Fibroblast of the aortic adventitia (primary cell): ENCODE data around the gene CEP170B. TPM values are rescaled to one million over a fixed set of nuclear protein-coding genes. Genes with fewer than 3 reads are reported as not detected.
"Not testable (repeated sequence)": the region's sequence is repeated elsewhere in the genome, so short reads cannot be mapped to it uniquely, and the experiment has no call there.

ENCODE experiments used
- DNase-seq: peaks from one replicate; pipeline ENCODE4 v3.0.0-alpha.2; 2010; ENCODE audit warnings: low read depth
- H3K4me3 ChIP-seq: 2 replicates; pipeline ENCODE4 v1.5.1; 2011; ENCODE audit warnings: low read depth, mild to moderate bottlenecking, control low read depth, low read length, moderate library complexity
- total RNA-seq: library from RNA; depleted of rRNA; stranded (reverse); fragments of >200 nt; gene quantifications from 2 replicates; pipeline ENCODE4 v1.2.3, GENCODE V29; 2012; ENCODE audit warnings: low replicate concordance
- TF ChIP-seq, protein P1 (sequence below): IDR thresholded peaks from 2 replicates; pipeline ENCODE4 v1.5.1; 2011; ENCODE audit warnings: mild to moderate bottlenecking, low read length, control low read depth, inconsistent platforms; ENCODE audit not compliant: insufficient read depth

Gene CEP170B
- total RNA-seq, 1 donor = 18.2 TPM

DNA sequence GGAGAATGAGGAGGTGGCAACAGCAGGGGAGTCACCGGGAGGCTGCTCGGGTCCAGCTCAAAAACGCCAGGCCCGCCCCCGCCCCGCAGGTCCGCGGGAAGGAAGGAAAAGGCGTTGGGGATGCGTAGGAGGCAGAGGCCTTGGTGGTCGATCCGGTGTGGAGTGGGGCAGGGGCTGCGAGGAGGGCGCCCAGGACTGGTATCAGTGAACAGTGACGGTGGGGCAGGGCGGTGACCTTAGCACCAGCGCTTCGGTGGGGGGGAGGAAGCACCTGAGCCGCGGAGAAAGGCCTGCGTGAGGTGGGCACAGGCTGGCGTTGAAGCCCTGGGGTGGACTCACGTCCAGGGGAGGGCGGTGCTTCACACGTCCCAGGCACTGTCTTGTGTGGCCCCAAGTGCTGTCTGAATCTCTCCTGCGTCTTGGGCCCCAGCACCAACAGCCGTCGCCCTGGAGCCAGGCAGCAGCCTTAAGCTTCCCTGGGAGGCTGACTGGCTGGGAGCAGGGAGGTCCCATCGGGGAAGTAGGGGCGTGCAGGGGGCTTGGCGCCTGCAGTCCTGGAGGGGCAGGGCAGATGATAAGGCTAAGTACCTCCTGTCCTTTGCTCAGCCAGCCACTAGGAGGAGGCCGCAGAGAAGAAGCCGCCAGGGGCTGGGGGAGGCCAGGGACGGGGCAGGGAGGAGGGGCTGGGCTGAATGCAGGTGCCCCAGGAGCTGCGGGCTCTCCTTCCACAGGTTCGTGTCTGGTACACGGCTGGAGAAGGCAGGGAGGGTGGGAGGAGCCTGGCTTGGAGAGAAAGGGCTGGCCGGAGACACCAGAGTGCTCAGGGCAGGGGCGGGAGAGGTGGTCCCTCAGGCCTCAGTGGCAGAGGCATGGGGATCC lies 37.7 kb upstream of the CEP170B start:
- DNase-seq = peak; percentile 24
- TF ChIP-seq, protein P1, sequence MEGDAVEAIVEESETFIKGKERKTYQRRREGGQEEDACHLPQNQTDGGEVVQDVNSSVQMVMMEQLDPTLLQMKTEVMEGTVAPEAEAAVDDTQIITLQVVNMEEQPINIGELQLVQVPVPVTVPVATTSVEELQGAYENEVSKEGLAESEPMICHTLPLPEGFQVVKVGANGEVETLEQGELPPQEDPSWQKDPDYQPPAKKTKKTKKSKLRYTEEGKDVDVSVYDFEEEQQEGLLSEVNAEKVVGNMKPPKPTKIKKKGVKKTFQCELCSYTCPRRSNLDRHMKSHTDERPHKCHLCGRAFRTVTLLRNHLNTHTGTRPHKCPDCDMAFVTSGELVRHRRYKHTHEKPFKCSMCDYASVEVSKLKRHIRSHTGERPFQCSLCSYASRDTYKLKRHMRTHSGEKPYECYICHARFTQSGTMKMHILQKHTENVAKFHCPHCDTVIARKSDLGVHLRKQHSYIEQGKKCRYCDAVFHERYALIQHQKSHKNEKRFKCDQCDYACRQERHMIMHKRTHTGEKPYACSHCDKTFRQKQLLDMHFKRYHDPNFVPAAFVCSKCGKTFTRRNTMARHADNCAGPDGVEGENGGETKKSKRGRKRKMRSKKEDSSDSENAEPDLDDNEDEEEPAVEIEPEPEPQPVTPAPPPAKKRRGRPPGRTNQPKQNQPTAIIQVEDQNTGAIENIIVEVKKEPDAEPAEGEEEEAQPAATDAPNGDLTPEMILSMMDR = peak; percentile 62
- peak overlapping the region; percentile 68 for H3K4me3 ChIP-seq

DNA sequence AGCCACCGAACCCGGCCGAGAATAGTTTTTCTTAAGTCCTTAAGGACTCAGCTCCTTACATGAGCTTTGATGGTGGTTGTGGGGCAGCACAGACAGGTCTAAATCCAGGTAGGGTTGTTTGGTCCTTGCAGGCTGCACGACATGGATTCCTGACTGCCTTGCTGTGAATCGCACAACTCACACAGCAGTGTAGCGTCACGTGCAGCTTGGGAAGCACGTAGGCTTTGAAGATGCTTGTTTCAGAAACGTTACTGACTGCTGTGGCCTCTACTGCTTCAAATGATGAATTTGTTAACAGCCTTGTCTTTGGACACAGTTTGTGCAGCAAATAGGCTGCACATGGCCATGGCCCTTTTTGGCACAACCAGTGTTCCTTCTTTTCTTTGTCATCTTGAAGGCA lies 34.3 kb upstream of the CEP170B start:
- DNase-seq = no peak
- H3K4me3 ChIP-seq = no peak overlapping the region
- TF ChIP-seq, protein P1 = no peak

DNA sequence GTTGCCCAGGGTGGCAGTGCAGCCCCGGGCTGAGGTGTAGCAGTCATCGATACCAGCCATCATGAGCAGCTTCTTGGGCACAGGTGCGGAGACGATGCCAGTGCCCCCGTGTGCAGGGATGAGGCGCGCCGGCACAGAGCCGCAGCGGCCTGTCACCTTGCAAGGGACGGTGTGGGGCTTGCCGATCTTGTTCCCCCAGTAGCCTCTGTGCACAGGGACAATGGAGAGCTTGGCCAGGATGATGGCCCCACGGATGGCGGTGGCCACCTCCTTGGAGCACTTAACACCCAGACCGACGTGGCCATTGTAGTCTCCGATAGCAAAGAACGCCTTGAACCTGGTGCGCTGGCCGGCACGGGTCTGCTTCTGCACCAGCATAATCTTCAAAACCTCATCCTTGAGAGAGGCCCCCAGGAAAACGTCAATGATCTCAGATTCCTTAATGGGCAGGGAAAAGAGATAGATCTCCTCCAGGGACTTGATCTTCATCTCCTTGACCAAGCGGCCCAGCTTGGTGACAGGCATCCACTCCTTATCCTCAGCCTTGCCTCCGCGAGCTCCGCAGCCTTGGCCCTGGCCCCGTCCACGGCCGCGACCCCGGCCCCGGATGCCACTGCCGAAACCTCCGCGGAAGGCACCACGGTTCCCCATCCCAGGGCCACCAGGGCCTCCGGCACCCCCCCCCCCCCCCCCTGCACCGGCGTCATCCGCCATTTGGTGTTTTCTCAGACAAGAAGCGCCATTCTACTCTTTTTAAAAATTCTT lies 28.7 kb upstream of the CEP170B start:
- not testable (repeated sequence) for H3K4me3 ChIP-seq, DNase-seq

DNA sequence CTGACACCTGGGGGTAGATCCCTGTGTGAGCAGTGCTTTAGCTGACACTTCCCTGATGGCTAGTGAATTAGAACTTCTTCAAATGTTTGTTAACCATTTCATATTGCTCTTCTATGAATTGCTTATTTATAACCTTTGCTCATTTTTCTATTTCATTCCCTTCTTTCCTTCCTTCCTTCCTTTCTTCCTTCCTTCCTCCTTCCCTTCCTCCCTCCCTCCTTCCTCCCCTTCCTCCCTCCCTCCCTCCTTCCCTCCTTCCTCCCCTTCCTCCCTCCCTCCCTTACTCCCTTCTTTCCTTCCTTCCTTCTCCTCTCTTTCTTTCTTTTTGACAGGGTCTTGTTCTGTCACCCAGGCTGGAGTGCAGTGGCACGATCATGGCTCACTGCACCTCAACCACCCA lies 23.3 kb upstream of the CEP170B start:
- no peak for DNase-seq
- no peak overlapping the region for H3K4me3 ChIP-seq
- TF ChIP-seq, protein P1 = no peak

DNA sequence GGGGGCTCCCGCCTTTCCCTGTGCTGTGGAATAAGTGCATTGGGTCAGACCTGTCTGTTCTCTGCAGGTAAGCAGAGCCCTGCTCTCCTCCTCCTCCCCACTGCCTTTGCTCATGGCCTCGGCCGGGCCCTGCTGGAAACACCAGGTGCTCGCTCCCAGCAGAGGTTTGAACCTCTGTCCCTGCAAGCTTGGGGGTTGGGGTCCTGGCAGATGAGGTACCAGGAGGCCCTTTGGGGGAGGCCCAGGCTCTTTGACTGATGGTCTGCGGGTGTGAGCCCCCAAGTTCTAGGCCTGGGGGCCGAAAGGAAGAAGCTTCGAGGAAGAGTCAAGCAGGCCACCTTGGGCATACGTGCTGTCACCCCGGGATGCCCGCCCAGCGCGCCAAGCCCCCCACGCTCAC lies 22.1 kb upstream of the CEP170B start:
- TF ChIP-seq, protein P1 = no peak
- no peak for DNase-seq
- peak overlapping the region; percentile 53 for H3K4me3 ChIP-seq

DNA sequence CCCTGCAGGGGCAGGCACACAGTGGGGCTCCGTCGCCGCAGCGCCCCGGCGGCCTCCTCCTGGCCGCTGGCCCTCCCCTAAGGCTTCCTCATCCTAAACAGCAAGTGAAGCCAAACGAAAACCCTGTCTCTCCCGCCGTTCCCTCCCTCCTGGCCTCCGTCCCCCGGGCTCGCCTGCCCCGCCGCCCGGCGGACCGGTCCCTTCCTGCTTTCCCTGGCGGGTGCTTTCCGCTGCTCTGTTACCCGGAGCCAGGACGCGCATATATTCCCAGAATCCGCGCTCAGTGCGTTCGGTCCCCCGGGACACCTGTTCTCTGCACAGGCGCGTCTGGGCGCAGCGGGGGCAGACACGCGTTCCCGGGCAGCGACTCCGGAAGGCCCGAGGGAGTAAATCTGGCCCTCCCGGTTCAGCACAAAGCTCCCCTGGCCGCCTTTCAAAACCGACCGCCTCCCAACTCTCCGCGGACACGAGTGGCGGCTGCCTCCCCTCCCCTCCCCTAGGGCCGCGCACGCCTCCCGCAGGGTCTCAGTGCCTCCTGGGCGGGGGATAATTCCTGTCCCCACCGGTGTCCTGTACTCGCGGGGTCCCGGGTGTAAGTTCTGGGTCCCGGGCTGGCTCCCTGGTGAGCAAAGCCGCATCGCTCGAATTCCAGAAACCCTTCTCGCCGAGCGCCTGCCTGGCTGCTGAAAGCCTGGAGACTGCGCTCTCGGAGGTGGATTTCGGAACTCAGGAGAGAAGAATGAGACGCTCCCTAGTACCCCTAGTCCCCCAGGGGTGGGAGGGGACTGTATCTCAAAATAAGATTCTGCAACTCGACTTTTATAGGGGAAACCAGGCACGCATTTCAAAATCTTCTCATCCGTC lies 21.4 kb upstream of the CEP170B start:
- peak overlapping the region; percentile 53 for H3K4me3 ChIP-seq
- TF ChIP-seq, protein P1 = no peak
- no peak for DNase-seq
